ENCODE measurements around the gene CMTM7. TPM values are rescaled to one million over a fixed set of nuclear protein-coding genes. Genes with fewer than 3 reads are reported as not detected.

CMTM7 gene
- total RNA-seq, 2 experiments from 2014 or later = 31.5 to 35.2 TPM

GRCh38 chr3:32401556-32402081 is 10.0 kb downstream of the CMTM7 start:
- Mint-ChIP-seq H3K4me3 (peak overlapping the region; percentile 92), H3K4me1 (ENCODE audit: low read depth) (peaks cover 77% of the 10 kb centered on the region), H3K27ac (peak overlapping the region; percentile 90), H3K9me3 (no peaks in the 10 kb centered on the region), H3K36me3 (ENCODE audit: low read depth) (peaks cover 28% of the 10 kb centered on the region), H3K27me3 (no peaks in the 10 kb centered on the region)
- no peak for TF ChIP-seq CTCF (IDR thresholded peaks at IDR 0.05)
- ChIA-PET CTCF (interaction anchor here (2.7 kb wide), 1 partner anchor 66 kb away, joined by 8 read pairs; no protein-coding TSS in a partner anchor), POLR2A (interaction anchor here (1.0 to 2.5 kb wide), 7 partner anchors 10 to 99 kb away, joined by 3 to 9 read pairs (median 5); partner anchors contain the start of gene CMTM7)
- ATAC-seq (ENCODE audit: poor library complexity) (peak; percentile 73), DNase-seq (peak; percentile 37 to 84 (median 58))
- H3K4me3 ChIP-seq (ENCODE audit: low read length) = peak overlapping the region; percentile 65
- peak overlapping the region; percentile 85 to 92 for H3K27ac ChIP-seq (ENCODE audit: low read depth in 1 of 2, low read length in 2 of 2)
- H3K4me1 ChIP-seq (ENCODE audit: insufficient read depth, low read length) = peaks cover 62% of the 10 kb centered on the region
- intact Hi-C loops (cut with DNase I, micrococcal nuclease) = loop anchor here (2.0 kb wide), 2 partner anchors 13 to 67 kb away; no protein-coding TSS in a partner anchor
- H3K9me3 ChIP-seq (ENCODE audit: control insufficient read depth in 1 of 2, insufficient read depth in 1 of 2, low read length in 2 of 2) = no peaks in the 10 kb centered on the region
- no peaks in the 10 kb centered on the region for H3K27me3 ChIP-seq (ENCODE audit: control insufficient read depth in 1 of 2, insufficient read depth in 2 of 2, low read length in 2 of 2)
- H3K36me3 ChIP-seq (ENCODE audit: insufficient read depth, low read length) = peaks cover 16% of the 10 kb centered on the region

GRCh38 chr3:32403663-32404062 is 12.0 kb downstream of the CMTM7 start:
- intact Hi-C loops (cut with DNase I, micrococcal nuclease) = no loop called here
- peak overlapping the region in 1 of 2 donors; percentile 85 for H3K27ac ChIP-seq (ENCODE audit: low read depth in 1 of 2, low read length in 2 of 2)

GRCh38 chr3:32404714-32405113 is 13.1 kb downstream of the CMTM7 start:
- intact Hi-C loops (cut with DNase I, micrococcal nuclease) = no loop called here
- no peak overlapping the region for H3K27ac ChIP-seq (ENCODE audit: low read depth in 1 of 2, low read length in 2 of 2)
- peaks cover 28% of the 10 kb centered on the region for H3K36me3 Mint-ChIP-seq (ENCODE audit: low read depth)
- no peak for DNase-seq
- H3K4me1 Mint-ChIP-seq (ENCODE audit: low read depth) = peaks cover 81% of the 10 kb centered on the region
- H3K27me3 Mint-ChIP-seq = no peaks in the 10 kb centered on the region
- peak overlapping the region; percentile 83 for H3K27ac Mint-ChIP-seq
- TF ChIP-seq CTCF (IDR thresholded peaks at IDR 0.05) = no peak
- no peak for ATAC-seq (ENCODE audit: poor library complexity)
- peaks cover 60% of the 10 kb centered on the region for H3K4me1 ChIP-seq (ENCODE audit: insufficient read depth, low read length)
- no peaks in the 10 kb centered on the region for H3K9me3 ChIP-seq (ENCODE audit: control insufficient read depth in 1 of 2, insufficient read depth in 1 of 2, low read length in 2 of 2)
- H3K36me3 ChIP-seq (ENCODE audit: insufficient read depth, low read length) = peaks cover 16% of the 10 kb centered on the region
- H3K9me3 Mint-ChIP-seq = no peaks in the 10 kb centered on the region
- H3K4me3 Mint-ChIP-seq = peak overlapping the region; percentile 30
- no peak overlapping the region for H3K4me3 ChIP-seq (ENCODE audit: low read length)
- H3K27me3 ChIP-seq (ENCODE audit: control insufficient read depth in 1 of 2, insufficient read depth in 2 of 2, low read length in 2 of 2) = no peaks in the 10 kb centered on the region
- ChIA-PET CTCF (no interaction called here), POLR2A (interaction anchor here (0.7 kb wide), 1 partner anchor 53 kb away, joined by 3 read pairs; no protein-coding TSS in a partner anchor)

More at GRCh38 chr3:32403663-32404062, 12.0 kb downstream of the CMTM7 start:
- POLR2A ChIA-PET = interaction anchor here (0.9 to 1.2 kb wide), 2 partner anchors 11 to 21 kb away, joined by 3 read pairs; no protein-coding TSS in a partner anchor
- ATAC-seq (ENCODE audit: poor library complexity) (no peak), DNase-seq (no peak)
- Histone ChIP-seq H3K4me1 (ENCODE audit: insufficient read depth, low read length) (peaks cover 69% of the 10 kb centered on the region), H3K36me3 (ENCODE audit: insufficient read depth, low read length) (peaks cover 16% of the 10 kb centered on the region), H3K9me3 (ENCODE audit: control insufficient read depth in 1 of 2, insufficient read depth in 1 of 2, low read length in 2 of 2) (no peaks in the 10 kb centered on the region), H3K27me3 (ENCODE audit: control insufficient read depth in 1 of 2, insufficient read depth in 2 of 2, low read length in 2 of 2) (no peaks in the 10 kb centered on the region), H3K4me3 (ENCODE audit: low read length) (no peak overlapping the region)
- peaks cover 82% of the 10 kb centered on the region for H3K4me1 Mint-ChIP-seq (ENCODE audit: low read depth)
- peak overlapping the region; percentile 90 for H3K27ac Mint-ChIP-seq
- peaks cover 28% of the 10 kb centered on the region for H3K36me3 Mint-ChIP-seq (ENCODE audit: low read depth)
- no peaks in the 10 kb centered on the region for H3K27me3 Mint-ChIP-seq
- no peak for TF ChIP-seq CTCF (IDR thresholded peaks at IDR 0.05)
- CTCF ChIA-PET = interaction anchor here (1.1 to 2.7 kb wide), 2 partner anchors 64 to 66 kb away, joined by 3 to 8 read pairs; no protein-coding TSS in a partner anchor
- no peaks in the 10 kb centered on the region for H3K9me3 Mint-ChIP-seq
- H3K4me3 Mint-ChIP-seq = peak overlapping the region; percentile 54

All from CD4-positive, alpha-beta T cell (primary cell).